HG02852 (cell line): Measurements from ENCODE around the gene ADAM20.
"Not testable (repeated sequence)": the region's sequence is repeated elsewhere in the genome, so short reads cannot be mapped to it uniquely, and the experiment has no call there.

ENCODE experiments used
- ATAC-seq: cut with Tn5 transposase; IDR thresholded peaks from one replicate; pipeline ENCODE4 v1.9.1; 2021; ENCODE audit warnings: mild to moderate bottlenecking, moderate library complexity; ENCODE audit not compliant: unreplicated experiment

The ADAM20 gene

GRCh38 chr14:70534904-70535303 lies at the start of gene ADAM20:
TSS of gene ADAM20 (minus strand) at chr14:70535004. CDS start at chr14:70524757, 10,247 bp downstream.
- no peak for ATAC-seq

GRCh38 chr14:70576891-70577290 lies 42.1 kb upstream of the ADAM20 start:
- no peak for ATAC-seq

- no peak for ATAC-seq
These were observed 38.2 kb upstream of the ADAM20 start for GRCh38 chr14:70573050-70573449.

- ATAC-seq, result no peak
These were observed 36.3 kb upstream of the ADAM20 start for GRCh38 chr14:70571139-70571538.

- no peak for ATAC-seq
These were observed 33.0 kb upstream of the ADAM20 start for GRCh38 chr14:70567791-70568190.

GRCh38 chr14:70563869-70564268 lies 29.1 kb upstream of the ADAM20 start:
- ATAC-seq, result no peak

GRCh38 chr14:70563417-70563816 lies 28.6 kb upstream of the ADAM20 start:
- no peak for ATAC-seq

GRCh38 chr14:70558356-70558755 lies 23.6 kb upstream of the ADAM20 start:
- ATAC-seq, result no peak

GRCh38 chr14:70555890-70556289 lies 21.1 kb upstream of the ADAM20 start:
- ATAC-seq, result no peak

- ATAC-seq, result no peak
These were observed 3.3 kb upstream of the ADAM20 start for GRCh38 chr14:70538087-70538486.

- ATAC-seq, result no peak
These were observed 2.0 kb upstream of the ADAM20 start for GRCh38 chr14:70536830-70537229.

- ATAC-seq, result no peak
These were observed 4.4 kb downstream of the ADAM20 start for GRCh38 chr14:70530417-70530816.

- ATAC-seq, result no peak
These were observed 7.2 kb downstream of the ADAM20 start for GRCh38 chr14:70527501-70528105.

GRCh38 chr14:70525691-70526090 lies 9.1 kb downstream of the ADAM20 start:
- no peak for ATAC-seq

GRCh38 chr14:70515811-70516210 lies 19.0 kb downstream of the ADAM20 start:
- ATAC-seq, result no peak

- ATAC-seq, result no peak
These were observed 20.4 kb downstream of the ADAM20 start for GRCh38 chr14:70514168-70515069.

GRCh38 chr14:70498191-70498590 lies 36.6 kb downstream of the ADAM20 start:
- ATAC-seq, result no peak

GRCh38 chr14:70489579-70490200 lies 45.1 kb downstream of the ADAM20 start:
- no peak for ATAC-seq

- ATAC-seq, result not testable (repeated sequence)
These were observed 57.3 kb downstream of the ADAM20 start for GRCh38 chr14:70477356-70478105.

GRCh38 chr14:70475459-70475858 lies 59.3 kb downstream of the ADAM20 start:
- ATAC-seq, result not testable (repeated sequence)

GRCh38 chr14:70473825-70474224 lies 61.0 kb downstream of the ADAM20 start:
- ATAC-seq, result no peak
